HEK293T (cell line): ENCODE data around the gene TEKT3.

Experiments used
- ARNT ChIP-seq: fragments of 450-650 bp; IDR thresholded peaks from 2 replicates; pipeline ENCODE4 v1.6.1; 2017; ENCODE audit warnings: mild to moderate bottlenecking
- BHLHE40 ChIP-seq: fragments of 450-650 bp; IDR thresholded peaks from 2 replicates; pipeline ENCODE4 v1.6.1; 2016; ENCODE audit warnings: mild to moderate bottlenecking, moderate library complexity, borderline replicate concordance
- FOXK2 ChIP-seq: fragments of 450-650 bp; IDR thresholded peaks from 2 replicates; pipeline ENCODE4 v1.6.1; 2016; ENCODE audit warnings: mild to moderate bottlenecking
- SP1 ChIP-seq: fragments of 450-650 bp; IDR thresholded peaks from 2 replicates; pipeline ENCODE4 v1.6.1; 2017
- TARDBP ChIP-seq: fragments of 450-650 bp; IDR thresholded peaks from 2 replicates; pipeline ENCODE4 v1.6.1; 2016
- ZNF384 ChIP-seq: fragments of 450-650 bp; IDR thresholded peaks from 2 replicates; pipeline ENCODE4 v1.6.1; 2016

DNA sequence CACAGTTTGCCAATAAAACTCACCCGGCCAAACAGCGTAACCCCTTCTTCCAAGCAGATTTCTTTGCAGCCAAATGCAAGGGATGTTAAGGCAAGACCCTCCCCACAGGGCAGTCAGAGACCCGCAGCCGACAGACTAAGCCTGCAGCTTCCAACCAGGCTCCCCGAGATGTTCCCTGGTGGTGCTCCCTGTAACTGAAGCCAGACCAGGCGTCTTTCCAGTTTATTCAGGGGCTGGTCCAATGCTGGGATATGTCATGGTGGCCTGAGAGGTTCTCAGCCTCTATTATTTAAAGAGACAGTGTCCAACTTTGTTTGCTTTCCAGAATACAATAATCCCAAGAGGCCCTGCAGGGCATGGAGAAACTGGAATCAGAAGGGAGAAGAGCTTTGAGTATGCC, 76.3 kb downstream of the TEKT3 start, which contains the start of gene PMP22:
- TF ChIP-seq SP1 (no peak), ZNF384 (no peak), ARNT (no peak), TARDBP (no peak), BHLHE40 (no peak), FOXK2 (no peak)
